ENCODE results near the gene TUB. TPM values are rescaled to one million over a fixed set of nuclear protein-coding genes. Genes with fewer than 3 reads are reported as not detected.

Gene TUB
- total and polyA plus RNA-seq, 2 experiments from 2014 or later = 6.7 to 48.2 TPM

GRCh38 chr11:8098361-8098760 is 17.4 kb downstream of the TUB start:
- Histone ChIP-seq H3K4me3 (no peak overlapping the region), H3K4me1 (ENCODE audit: low read depth) (no peaks in the 10 kb centered on the region), H3K27me3 (no peaks in the 10 kb centered on the region), H3K9me3 (ENCODE audit: low read depth) (no peaks in the 10 kb centered on the region), H3K27ac (no peak overlapping the region), H3K36me3 (peaks cover 7% of the 10 kb centered on the region)
- peak in 1 of 2 donors; percentile 15 for DNase-seq (ENCODE audit: low read depth in 1 of 2, low spot score in 1 of 2)
- no peak for TF ChIP-seq CTCF (IDR thresholded peaks at IDR 0.05; ENCODE audit: low read depth, low read length)

- Histone ChIP-seq H3K36me3 (peaks cover 11% of the 10 kb centered on the region), H3K4me1 (ENCODE audit: low read depth) (no peaks in the 10 kb centered on the region), H3K27ac (no peak overlapping the region), H3K4me3 (no peak overlapping the region), H3K27me3 (no peaks in the 10 kb centered on the region), H3K9me3 (ENCODE audit: low read depth) (no peaks in the 10 kb centered on the region)
- no peak for TF ChIP-seq CTCF (IDR thresholded peaks at IDR 0.05; ENCODE audit: low read depth, low read length)
- DNase-seq (ENCODE audit: low read depth in 1 of 2, low spot score in 1 of 2) = no peak
Measured at GRCh38 chr11:8098879-8099278, 17.9 kb downstream of the TUB start.

GRCh38 chr11:8099291-8099899 is 18.4 kb downstream of the TUB start:
- no peak overlapping the region for H3K27ac ChIP-seq
- H3K9me3 ChIP-seq (ENCODE audit: low read depth) = no peaks in the 10 kb centered on the region
- peak; percentile 68 to 88 for DNase-seq (ENCODE audit: low read depth in 1 of 2, low spot score in 1 of 2)
- peak; percentile 91 for TF ChIP-seq CTCF (IDR thresholded peaks at IDR 0.05; ENCODE audit: low read depth, low read length)
- H3K4me1 ChIP-seq (ENCODE audit: low read depth) = no peaks in the 10 kb centered on the region
- H3K27me3 ChIP-seq = no peaks in the 10 kb centered on the region
- H3K36me3 ChIP-seq = peaks cover 11% of the 10 kb centered on the region
- H3K4me3 ChIP-seq = no peak overlapping the region

- H3K4me1 ChIP-seq (ENCODE audit: low read depth) = no peaks in the 10 kb centered on the region
- no peak for DNase-seq (ENCODE audit: low read depth in 1 of 2, low spot score in 1 of 2)
- H3K36me3 ChIP-seq = peaks cover 11% of the 10 kb centered on the region
- H3K4me3 ChIP-seq = no peak overlapping the region
- H3K27ac ChIP-seq = no peak overlapping the region
- H3K9me3 ChIP-seq (ENCODE audit: low read depth) = no peaks in the 10 kb centered on the region
- TF ChIP-seq CTCF (IDR thresholded peaks at IDR 0.05; ENCODE audit: low read depth, low read length) = no peak
- H3K27me3 ChIP-seq = no peaks in the 10 kb centered on the region
Measured at GRCh38 chr11:8100158-8100557, 19.1 kb downstream of the TUB start.

GRCh38 chr11:8100605-8101004 is 19.6 kb downstream of the TUB start:
- Histone ChIP-seq H3K4me1 (ENCODE audit: low read depth) (no peaks in the 10 kb centered on the region), H3K4me3 (no peak overlapping the region), H3K27me3 (no peaks in the 10 kb centered on the region), H3K9me3 (ENCODE audit: low read depth) (no peaks in the 10 kb centered on the region), H3K27ac (no peak overlapping the region), H3K36me3 (peaks cover 11% of the 10 kb centered on the region)
- DNase-seq (ENCODE audit: low read depth in 1 of 2, low spot score in 1 of 2) = no peak
- no peak for TF ChIP-seq CTCF (IDR thresholded peaks at IDR 0.05; ENCODE audit: low read depth, low read length)

Data from cardiac muscle cell (in vitro differentiated cells and primary cell).